Activated T-cell treated with anti-CD3 and anti-CD28 coated beads for 4 hours (primary cell): ENCODE data around the gene SLC22A6.

Experiments used
- DNase-seq: peaks from one replicate; pipeline ENCODE4 v3.0.0-alpha.2; 2020

Gene SLC22A6

DNA sequence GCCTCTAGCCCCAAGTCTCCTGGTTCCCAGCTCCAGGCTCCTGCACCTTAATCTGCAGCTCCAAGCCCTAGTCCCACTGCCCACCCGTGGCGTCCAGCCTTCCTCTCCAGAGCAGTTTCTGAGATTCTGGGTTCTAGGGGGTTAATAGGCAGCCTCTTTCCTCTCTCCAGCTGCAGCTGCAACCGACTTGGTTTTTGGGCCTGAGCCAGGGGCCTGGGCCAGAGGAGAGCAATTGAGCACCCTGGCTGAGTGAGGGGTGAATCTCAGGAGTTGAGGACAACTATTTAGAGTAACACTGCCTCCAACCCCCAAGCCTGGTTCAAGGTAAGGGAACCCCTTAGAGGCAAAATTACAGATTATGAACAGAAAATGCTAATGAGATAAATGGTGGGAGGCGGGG is 54.6 kb downstream of the SLC22A6 start:
- no peak for DNase-seq

DNA sequence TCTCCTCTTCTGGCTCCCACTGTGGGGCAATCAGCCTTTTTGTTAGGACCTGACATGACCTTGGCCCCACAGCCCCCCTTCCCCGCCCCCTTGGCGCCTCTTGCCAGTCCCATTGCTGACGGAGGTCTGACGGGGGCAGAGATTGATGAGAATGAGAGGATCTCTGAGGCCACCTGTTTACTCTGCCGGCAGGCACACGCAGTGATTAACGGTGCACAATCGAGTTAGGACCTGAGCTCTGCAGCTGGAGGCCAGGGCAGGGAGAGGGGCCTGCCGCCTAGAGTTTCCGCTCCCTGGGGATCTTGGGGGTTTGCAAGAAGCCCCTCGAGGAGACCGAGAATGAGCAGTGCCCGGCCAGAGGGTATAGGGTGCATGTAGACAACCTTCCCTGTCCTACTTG is 56.8 kb downstream of the SLC22A6 start:
- DNase-seq: no peak

DNA sequence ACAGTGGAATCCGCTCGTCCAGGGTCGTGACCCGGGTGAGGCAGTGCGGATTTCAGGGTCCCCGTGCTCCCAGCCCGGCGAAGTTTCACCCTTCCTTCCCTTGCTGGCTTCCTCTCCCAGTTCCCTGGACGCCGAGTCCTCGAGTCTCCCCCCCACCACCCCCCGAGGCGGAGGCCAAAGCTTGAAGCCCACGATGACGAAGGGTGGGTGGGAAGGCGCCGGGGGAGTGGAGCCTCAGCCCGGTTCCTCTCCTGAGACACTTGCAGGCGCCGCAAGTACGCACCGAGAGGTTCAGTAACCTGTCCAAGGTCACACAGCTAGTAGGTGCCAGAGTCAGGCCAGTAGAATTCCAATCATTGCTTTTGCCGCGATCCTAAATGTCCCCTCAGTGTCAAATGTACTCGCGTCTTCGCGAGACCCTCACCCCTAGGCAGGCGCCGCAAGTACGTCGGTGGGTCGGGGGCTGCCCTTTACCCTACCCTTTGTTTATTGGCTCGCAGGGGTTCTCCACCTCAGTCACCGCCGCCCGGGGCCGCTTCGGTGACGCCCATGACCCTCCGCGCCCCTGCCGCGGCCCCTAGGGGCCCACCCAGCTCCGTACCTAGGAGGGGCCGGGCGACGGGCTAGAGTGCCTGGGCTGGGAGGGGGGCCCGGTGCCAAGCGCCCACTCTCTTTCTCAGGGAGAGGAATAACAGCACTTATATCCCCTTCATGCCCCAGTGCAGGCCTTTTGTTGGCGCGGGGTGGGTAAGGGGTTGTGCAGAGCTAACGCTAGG is 57.9 kb downstream of the SLC22A6 start:
- DNase-seq: no peak
